HG03066 (cell line): ENCODE results near the gene ANO9.

Experiments
- ATAC-seq: cut with Tn5 transposase; IDR thresholded peaks from one replicate; pipeline ENCODE4 v1.9.1; 2021; ENCODE audit warnings: low read depth; ENCODE audit not compliant: unreplicated experiment

The ANO9 gene

DNA sequence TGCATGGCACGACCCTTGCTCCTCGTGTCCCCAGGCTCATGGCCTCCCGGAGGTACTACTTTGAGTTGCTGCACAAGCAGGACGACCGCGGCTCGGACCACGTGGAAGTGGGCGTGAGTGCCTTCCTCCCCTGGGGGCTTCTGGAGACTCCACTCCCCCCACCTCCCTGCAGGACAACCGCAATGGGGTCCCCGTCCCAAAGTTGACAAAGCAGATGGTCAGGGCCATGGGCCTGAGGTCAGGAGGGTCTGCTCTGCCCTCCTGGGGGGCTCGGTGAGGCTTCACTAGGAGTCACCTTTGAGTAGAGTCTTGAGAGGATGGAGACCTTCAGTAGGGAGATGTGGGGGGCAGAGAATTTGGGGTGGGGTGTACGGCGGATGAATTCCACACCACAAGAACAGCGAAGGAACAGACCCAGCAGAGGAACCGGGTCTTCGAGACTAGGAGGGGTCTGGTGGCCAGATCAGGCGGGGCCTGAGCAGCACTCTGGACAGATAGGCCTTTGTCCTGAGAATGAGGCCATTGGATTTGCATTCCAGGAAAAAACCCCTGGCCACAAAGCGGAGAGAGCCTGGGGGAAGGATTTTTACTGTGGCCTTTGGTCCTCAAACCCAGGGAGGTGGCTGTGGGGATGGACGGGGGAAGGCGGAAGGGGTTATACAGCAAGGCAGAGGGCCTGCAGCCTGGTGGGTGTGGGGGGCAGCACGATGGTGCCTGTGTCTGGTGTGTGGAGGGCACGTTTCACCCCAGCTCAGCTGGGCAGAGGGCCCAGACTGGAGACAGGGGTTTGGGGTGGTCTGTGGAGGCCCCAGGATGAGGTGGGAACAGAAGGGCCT is 67.9 kb downstream of the ANO9 start:
- no peak for ATAC-seq

- ATAC-seq: no peak
These were observed 68.7 kb downstream of the ANO9 start for GRCh38 chr11:372809-373715.

- no peak for ATAC-seq
These were observed 69.9 kb downstream of the ANO9 start for GRCh38 chr11:371716-372590.

DNA sequence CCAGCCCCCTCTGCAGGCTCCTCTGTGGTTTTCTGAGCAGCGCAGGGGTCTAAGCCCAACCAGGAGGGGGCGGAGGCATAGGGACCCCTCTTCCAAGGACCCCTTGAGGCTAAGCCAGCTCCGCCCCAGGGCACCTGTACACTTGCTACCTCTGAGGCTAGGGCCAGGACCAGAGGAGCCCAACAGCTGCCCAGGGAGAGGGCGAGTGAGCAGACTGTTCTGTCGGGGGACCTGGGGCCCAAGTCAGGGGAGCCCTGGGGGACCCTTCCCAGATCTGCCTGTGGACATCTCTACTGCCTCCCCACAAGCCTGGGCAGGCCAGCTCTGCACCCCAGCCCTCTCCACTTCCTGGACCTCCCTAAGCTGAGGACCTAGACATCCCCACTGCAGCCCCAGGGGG is 70.8 kb downstream of the ANO9 start:
- ATAC-seq: no peak

GRCh38 chr11:370070-370941 is 71.5 kb downstream of the ANO9 start:
- ATAC-seq: no peak

DNA sequence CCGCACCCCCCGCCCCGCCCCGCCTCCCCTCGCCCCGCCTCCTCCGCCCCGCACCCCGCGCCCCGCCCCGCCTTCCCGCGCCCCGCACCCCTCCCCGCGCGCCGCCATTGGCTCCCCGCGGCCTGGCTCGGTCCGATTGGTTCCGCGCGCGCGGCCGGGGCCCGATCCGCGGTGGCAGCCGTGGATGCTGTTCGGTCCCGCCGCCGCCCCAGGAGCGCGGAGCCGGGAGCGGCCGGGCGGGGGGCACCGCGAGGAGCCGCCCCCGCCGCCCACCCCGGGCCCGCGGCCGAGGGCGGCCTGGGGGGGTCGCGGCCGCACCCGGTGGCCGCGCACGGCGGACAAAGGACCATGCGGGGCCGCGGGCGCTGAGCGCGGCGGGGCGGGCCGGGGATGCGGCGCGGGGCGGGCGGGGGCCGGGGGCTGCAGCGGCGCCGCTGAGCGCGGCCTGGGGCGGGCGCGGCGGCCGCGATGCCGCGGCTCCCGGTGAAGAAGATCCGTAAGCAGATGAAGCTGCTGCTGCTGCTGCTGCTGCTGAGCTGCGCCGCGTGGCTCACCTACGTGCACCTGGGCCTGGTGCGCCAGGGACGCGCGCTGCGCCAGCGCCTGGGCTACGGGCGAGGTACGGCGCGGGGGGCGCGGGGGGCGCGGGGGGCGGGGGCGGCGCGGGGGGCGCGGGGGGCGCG is 72.3 kb downstream of the ANO9 start, which contains the start of gene B4GALNT4:
B4GALNT4 (plus strand) TSS at position 164 of the 683 bp plus-strand sequence; CDS start at position 469, 305 bp downstream.
- ATAC-seq: no peak

DNA sequence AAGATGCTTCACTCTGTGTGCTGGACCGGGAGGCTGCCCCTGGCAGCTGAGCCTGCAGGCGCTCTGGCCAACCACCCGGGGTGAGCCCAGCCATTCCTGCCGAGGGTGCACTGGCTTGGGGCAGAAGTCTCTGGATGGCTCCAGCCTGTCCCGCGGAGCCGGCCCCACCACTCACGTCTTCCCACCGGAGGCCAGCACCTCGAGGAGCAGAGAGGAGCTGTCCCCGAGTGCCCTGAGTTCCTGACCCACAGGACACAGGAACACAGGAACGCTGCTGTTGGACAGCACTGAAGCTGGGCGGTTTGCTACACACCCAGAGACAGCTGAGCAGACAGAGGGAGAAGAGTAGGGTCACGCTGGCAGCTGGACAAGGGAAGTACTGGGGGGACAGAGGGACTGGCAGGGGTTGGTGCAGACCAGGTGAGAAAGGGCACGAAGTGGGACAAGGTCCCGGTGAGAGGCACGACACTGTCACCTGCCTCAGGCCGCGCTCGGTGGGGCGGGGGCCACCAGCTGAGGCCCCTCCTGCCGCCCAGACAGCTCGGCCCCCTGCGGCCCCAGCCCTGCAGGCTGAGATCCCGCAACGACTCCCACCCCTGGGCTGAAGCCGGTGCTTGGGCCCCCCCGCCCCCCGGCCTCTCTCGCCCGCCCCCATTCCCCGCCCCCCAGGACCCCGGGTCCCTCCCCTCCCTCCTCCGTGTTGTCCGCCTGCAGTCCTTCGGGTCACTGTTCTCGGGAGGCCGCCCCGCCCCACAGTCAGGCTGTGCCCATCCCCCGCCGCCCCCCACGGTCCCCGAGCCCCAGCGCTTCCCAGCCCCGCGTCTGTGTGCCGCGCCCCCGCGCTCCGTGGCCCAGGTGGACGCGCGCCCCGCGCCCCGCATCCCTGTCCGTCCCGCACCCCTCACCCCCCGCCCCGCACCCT is 73.1 kb downstream of the ANO9 start:
- no peak for ATAC-seq

- no peak for ATAC-seq
These were observed 73.8 kb downstream of the ANO9 start for GRCh38 chr11:367956-368413.
